Neural crest cell (in vitro differentiated cells): ENCODE measurements around the gene FER. TPM values are rescaled to one million over a fixed set of nuclear protein-coding genes. Genes with fewer than 3 reads are reported as not detected.
A peak's percentile ranks its signal among the peaks of the same experiment; 100 is the strongest.

Experiments used
- DNase-seq: peaks from one replicate; pipeline ENCODE4 v3.0.0; 2021; ENCODE audit warnings: low read depth, mixed read lengths, low spot score
- H3K27ac Mint-ChIP-seq: one replicate; pipeline ENCODE4 v1.8.0; 2021; ENCODE audit warnings: mild to moderate bottlenecking, mixed read lengths; ENCODE audit not compliant: unreplicated experiment
- H3K27me3 Mint-ChIP-seq: 2 replicates; pipeline ENCODE4 v1.8.0; 2021; ENCODE audit warnings: low read depth, mild to moderate bottlenecking, mixed read lengths
- H3K36me3 Mint-ChIP-seq: 2 replicates; pipeline ENCODE4 v1.8.0; 2021; ENCODE audit warnings: low read depth, mild to moderate bottlenecking, mixed read lengths
- H3K4me1 Mint-ChIP-seq: 2 replicates; pipeline ENCODE4 v1.8.0; 2021; ENCODE audit warnings: mixed read lengths
- H3K4me3 Mint-ChIP-seq: one replicate; pipeline ENCODE4 v1.8.0; 2021; ENCODE audit warnings: mild to moderate bottlenecking, mixed read lengths
- H3K9me3 Mint-ChIP-seq: 2 replicates; pipeline ENCODE4 v1.8.0; 2021; ENCODE audit warnings: mixed read lengths
- CTCF ChIP-seq: fragments of 200-600 bp; sonication (generic); conservative IDR thresholded peaks from 2 replicates; pipeline ENCODE4 v1.5.0; 2021; ENCODE audit warnings: antibody characterized with exemption, mild to moderate bottlenecking
- total RNA-seq: library from RNA; stranded (reverse); gene quantifications from 2 replicates; pipeline ENCODE4 v1.2.1, GENCODE V29; 2021

FER gene
- total RNA-seq, 1 donor from 2014 or later, result 25.4 TPM

GRCh38 chr5:109030360-109031143 lies 282.9 kb downstream of the FER start:
- no peaks in the 10 kb centered on the region for H3K27me3 Mint-ChIP-seq
- H3K4me1 Mint-ChIP-seq, result peaks cover 9% of the 10 kb centered on the region
- peaks cover 3% of the 10 kb centered on the region for H3K9me3 Mint-ChIP-seq
- DNase-seq, result no peak
- no peak for TF ChIP-seq CTCF
- H3K4me3 Mint-ChIP-seq, result no peak overlapping the region
- H3K27ac Mint-ChIP-seq, result no peak overlapping the region
- no peaks in the 10 kb centered on the region for H3K36me3 Mint-ChIP-seq

- TF ChIP-seq CTCF, result no peak
- Mint-ChIP-seq H3K27me3 (no peaks in the 10 kb centered on the region), H3K9me3 (peaks cover 3% of the 10 kb centered on the region), H3K4me1 (peaks cover 9% of the 10 kb centered on the region), H3K36me3 (no peaks in the 10 kb centered on the region), H3K27ac (peak overlapping the region; percentile 51), H3K4me3 (no peak overlapping the region)
- DNase-seq, result no peak
These were observed 286.6 kb downstream of the FER start for GRCh38 chr5:109034306-109034705.

- H3K36me3 Mint-ChIP-seq, result no peaks in the 10 kb centered on the region
These were observed 287.7 kb downstream of the FER start for GRCh38 chr5:109035436-109035835.

GRCh38 chr5:109038209-109038840 lies 290.6 kb downstream of the FER start:
- no peaks in the 10 kb centered on the region for H3K9me3 Mint-ChIP-seq
- no peak overlapping the region for H3K27ac Mint-ChIP-seq
- peaks cover 9% of the 10 kb centered on the region for H3K4me1 Mint-ChIP-seq
- H3K36me3 Mint-ChIP-seq, result no peaks in the 10 kb centered on the region
- H3K4me3 Mint-ChIP-seq, result no peak overlapping the region
- no peak for DNase-seq
- H3K27me3 Mint-ChIP-seq, result no peaks in the 10 kb centered on the region
- TF ChIP-seq CTCF, result no peak

More at GRCh38 chr5:109035436-109035835, 287.7 kb downstream of the FER start:
- DNase-seq, result no peak
- H3K27me3 Mint-ChIP-seq, result no peaks in the 10 kb centered on the region
- H3K9me3 Mint-ChIP-seq, result peaks cover 3% of the 10 kb centered on the region
- H3K27ac Mint-ChIP-seq, result no peak overlapping the region
- H3K4me3 Mint-ChIP-seq, result no peak overlapping the region
- peaks cover 9% of the 10 kb centered on the region for H3K4me1 Mint-ChIP-seq
- TF ChIP-seq CTCF, result no peak

GRCh38 chr5:109041317-109041716 lies 293.6 kb downstream of the FER start:
- no peak for TF ChIP-seq CTCF
- no peak overlapping the region for H3K27ac Mint-ChIP-seq
- no peak for DNase-seq

More at GRCh38 chr5:109041317-109041716, 293.6 kb downstream of the FER start:
- Mint-ChIP-seq H3K4me1 (no peaks in the 10 kb centered on the region), H3K36me3 (no peaks in the 10 kb centered on the region), H3K27me3 (no peaks in the 10 kb centered on the region), H3K4me3 (no peak overlapping the region), H3K9me3 (no peaks in the 10 kb centered on the region)
